Epithelial cell of esophagus (primary cell): ENCODE data around the gene TAF11L13.
"Not testable (repeated sequence)": the region's sequence is repeated elsewhere in the genome, so short reads cannot be mapped to it uniquely, and the experiment has no call there.

Source experiments
- DNase-seq: peaks from one replicate; pipeline ENCODE4 v3.0.0; 2010; ENCODE audit warnings: low read depth
- H3K4me3 ChIP-seq: 2 replicates; pipeline ENCODE4 v1.5.1; 2011; ENCODE audit warnings: mild to moderate bottlenecking, low read length, control low read depth
- CTCF ChIP-seq: IDR thresholded peaks from 2 replicates; pipeline ENCODE4 v1.5.1; 2011; ENCODE audit warnings: low read depth, mild to moderate bottlenecking, low read length, control low read depth, inconsistent platforms; ENCODE audit not compliant: insufficient read depth; ENCODE audit errors: missing control alignments

Gene TAF11L13

DNA sequence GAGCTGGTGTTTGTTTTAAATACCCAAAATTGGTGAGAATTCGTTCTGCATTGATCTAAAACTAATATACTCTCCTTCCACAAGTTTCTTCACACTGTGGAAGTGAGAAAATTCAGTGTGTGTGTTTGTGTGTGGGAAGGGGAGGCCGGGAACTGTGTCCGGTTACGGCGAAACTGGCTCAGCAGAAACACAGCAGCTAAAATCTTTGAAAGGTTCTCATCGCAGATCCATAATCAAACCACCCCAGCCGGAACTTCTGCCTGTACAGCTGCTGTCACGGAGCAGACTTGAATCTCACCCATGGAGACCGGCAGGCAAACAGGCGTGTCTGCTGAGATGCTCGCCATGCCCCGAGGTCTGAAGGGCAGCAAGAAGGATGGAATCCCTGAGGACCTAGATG, at the start of gene TAF11L13:
TSS of gene TAF11L13 (plus strand) at position 301 of the 400 bp plus-strand sequence.
- H3K4me3 ChIP-seq: not testable (repeated sequence)

DNA sequence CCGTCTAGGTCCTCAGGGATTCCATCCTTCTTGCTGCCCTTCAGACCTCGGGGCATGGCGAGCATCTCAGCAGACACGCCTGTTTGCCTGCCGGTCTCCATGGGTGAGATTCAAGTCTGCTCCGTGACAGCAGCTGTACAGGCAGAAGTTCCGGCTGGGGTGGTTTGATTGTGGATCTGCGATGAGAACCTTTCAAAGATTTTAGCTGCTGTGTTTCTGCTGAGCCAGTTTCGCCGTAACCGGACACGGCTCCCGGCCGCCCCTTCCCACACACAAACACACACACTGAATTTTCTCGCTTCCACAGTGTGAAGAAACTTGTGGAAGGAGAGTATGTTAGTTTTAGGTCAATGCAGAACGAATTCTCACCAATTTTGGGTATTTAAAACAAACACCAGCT, 46.2 kb upstream of the TAF11L13 start, which contains the start of gene TAF11L7:
TSS of gene TAF11L7 (minus strand) at position 101 of the 400 bp plus-strand sequence.
- DNase-seq, H3K4me3 ChIP-seq: not testable (repeated sequence)

More for the DNA sequence above, at the start of gene TAF11L13:
- DNase-seq: not testable (repeated sequence)

DNA sequence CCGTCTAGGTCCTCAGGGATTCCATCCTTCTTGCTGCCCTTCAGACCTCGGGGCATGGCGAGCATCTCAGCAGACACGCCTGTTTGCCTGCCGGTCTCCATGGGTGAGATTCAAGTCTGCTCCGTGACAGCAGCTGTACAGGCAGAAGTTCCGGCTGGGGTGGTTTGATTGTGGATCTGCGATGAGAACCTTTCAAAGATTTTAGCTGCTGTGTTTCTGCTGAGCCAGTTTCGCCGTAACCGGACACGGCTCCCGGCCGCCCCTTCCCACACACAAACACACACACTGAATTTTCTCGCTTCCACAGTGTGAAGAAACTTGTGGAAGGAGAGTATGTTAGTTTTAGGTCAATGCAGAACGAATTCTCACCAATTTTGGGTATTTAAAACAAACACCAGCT, 41.0 kb upstream of the TAF11L13 start, which contains the start of gene TAF11L8:
TSS of gene TAF11L8 (minus strand) at position 101 of the 400 bp plus-strand sequence.
- not testable (repeated sequence) for DNase-seq, H3K4me3 ChIP-seq

DNA sequence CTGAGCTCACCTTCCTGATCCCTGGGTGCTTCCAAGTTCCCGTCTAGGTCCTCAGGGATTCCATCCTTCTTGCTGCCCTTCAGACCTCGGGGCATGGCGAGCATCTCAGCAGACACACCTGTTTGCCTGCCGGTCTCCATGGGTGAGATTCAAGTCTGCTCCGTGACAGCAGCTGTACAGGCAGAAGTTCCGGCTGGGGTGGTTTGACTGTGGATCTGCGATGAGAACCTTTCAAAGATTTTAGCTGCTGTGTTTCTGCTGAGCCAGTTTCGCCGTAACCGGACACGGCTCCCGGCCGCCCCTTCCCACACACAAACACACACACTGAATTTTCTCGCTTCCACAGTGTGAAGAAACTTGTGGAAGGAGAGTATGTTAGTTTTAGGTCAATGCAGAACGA, 37.6 kb upstream of the TAF11L13 start, which contains the start of gene TAF11L9:
TSS of gene TAF11L9 (minus strand) at position 140 of the 400 bp plus-strand sequence.
- not testable (repeated sequence) for H3K4me3 ChIP-seq, DNase-seq

GRCh38 chr5:17597728-17598127, 34.2 kb upstream of the TAF11L13 start, which contains the start of gene TAF11L10:
TAF11L10 (minus strand) TSS chr5:17597828.
- DNase-seq, H3K4me3 ChIP-seq: not testable (repeated sequence)

- DNase-seq, H3K4me3 ChIP-seq: not testable (repeated sequence)
Measured at GRCh38 chr5:17603880-17604279, 28.0 kb upstream of the TAF11L13 start, which contains the start of gene TAF11L11. TAF11L11 (plus strand) TSS chr5:17604183.

DNA sequence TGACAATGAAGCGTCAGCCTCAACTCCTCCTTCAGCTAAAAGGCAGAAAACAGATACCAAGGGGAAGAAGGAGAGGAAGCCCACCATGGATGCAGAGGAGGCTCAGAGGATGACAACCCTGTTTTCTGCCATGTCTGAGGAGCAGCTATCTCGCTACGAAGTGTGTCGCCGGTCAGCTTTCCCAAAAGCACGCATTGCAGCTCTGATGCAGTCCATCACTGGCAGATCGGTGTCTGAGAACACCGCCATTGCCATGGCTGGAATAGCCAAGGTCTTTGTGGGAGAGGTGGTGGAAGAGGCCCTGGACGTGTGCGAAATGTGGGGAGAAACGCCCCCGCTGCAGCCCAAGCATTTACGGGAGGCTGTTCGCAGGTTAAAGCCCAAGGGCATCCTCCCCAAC, 26.9 kb upstream of the TAF11L13 start:
- TF ChIP-seq CTCF: no peak
- no peak for DNase-seq
- no peak overlapping the region for H3K4me3 ChIP-seq

- H3K4me3 ChIP-seq, DNase-seq: not testable (repeated sequence)
Measured at GRCh38 chr5:17607461-17607860, 24.4 kb upstream of the TAF11L13 start.

DNA sequence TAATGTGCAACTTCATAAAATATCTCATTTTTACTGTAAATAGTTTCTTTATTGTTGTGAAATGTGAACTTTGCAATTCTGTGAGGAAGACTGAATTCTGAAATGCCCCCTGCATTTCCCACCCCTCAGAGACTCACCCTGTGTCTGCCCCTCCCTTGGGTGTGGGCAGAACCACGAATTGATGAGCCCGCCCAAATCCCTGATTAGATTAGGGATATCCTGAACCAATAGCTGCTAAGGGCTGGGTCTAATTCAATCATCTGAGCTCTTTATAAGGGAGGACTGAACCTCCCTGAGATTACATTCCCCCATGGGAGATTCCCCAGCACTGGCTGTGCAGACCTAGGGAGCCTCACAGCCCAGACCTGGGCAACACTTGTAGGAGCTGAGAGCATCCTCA, 21.8 kb upstream of the TAF11L13 start, which contains the start of gene TAF11L12:
TSS of gene TAF11L12 (plus strand) at position 301 of the 400 bp plus-strand sequence.
- not testable (repeated sequence) for DNase-seq, H3K4me3 ChIP-seq

GRCh38 chr5:17614872-17615605, 16.8 kb upstream of the TAF11L13 start:
- TF ChIP-seq CTCF: no peak
- no peak overlapping the region for H3K4me3 ChIP-seq
- no peak for DNase-seq

DNA sequence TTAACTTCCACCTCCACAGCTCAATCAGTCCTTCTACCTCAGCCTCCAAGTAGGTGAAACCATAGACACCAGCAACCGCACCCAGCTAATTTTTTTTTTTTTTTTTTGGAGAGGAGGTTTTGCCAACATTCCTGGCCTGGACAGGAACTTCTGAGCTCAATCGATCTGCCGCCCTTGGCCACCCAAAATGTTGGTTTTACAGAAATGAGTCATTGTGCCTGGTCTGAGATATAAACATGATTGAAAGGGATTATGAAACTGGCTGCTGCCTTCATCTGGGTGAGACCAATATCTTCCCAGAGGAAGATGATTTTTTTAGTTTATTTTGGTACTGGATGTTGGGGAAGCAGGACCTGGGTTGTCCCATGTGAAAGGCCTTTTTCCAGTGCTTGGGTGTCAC, 12.5 kb upstream of the TAF11L13 start:
- no peak overlapping the region for H3K4me3 ChIP-seq
- TF ChIP-seq CTCF: no peak
- no peak for DNase-seq
